ENCODE data around the gene CCNB1IP1.

GRCh38 chr14:20365928-20366327, 32.8 kb upstream of the CCNB1IP1 start:
- no peak for TF ChIP-seq POLR2A (IDR thresholded peaks at IDR 0.05)
- no peak for TF ChIP-seq CTCF (IDR thresholded peaks at IDR 0.05)

Data from Peyer's patch (tissue), 4 donors.